Measurements from ENCODE around the gene PIGL. TPM values are rescaled to one million over a fixed set of nuclear protein-coding genes. Genes with fewer than 3 reads are reported as not detected.
"Not testable (repeated sequence)": the region's sequence is repeated elsewhere in the genome, so short reads cannot be mapped to it uniquely, and the experiment has no call there.

PIGL gene
- total RNA-seq, 4 donors from 2014 or later = 42.4 to 87.6 (median 66.1) TPM

GRCh38 chr17:16199093-16199492 is 17.9 kb upstream of the PIGL start:
- Histone ChIP-seq H3K27ac (peak overlapping the region in 1 of 4 donors; percentile 33), H3K36me3 (peaks cover 0 to 20% (median 0%) of the 10 kb centered on the region in 3 donors), H3K27me3 (no peaks in the 10 kb centered on the region), H3K4me3 (no peak overlapping the region), H3K4me1 (peaks cover 0 to 47% (median 15%) of the 10 kb centered on the region in 4 donors), H3K9me3 (no peaks in the 10 kb centered on the region)
- peak in 1 of 2 donors; percentile 11 for DNase-seq (ENCODE audit: low spot score in 2 of 2)
- TF ChIP-seq CTCF (IDR thresholded peaks at IDR 0.05) = no peak
- no peak for TF ChIP-seq POLR2A (IDR thresholded peaks at IDR 0.05)
- TF ChIP-seq EP300 (IDR thresholded peaks at IDR 0.05) = no peak
- WGBS, 2 donors = 39 to 42% methylated on average over 6 of the region's 6 CpGs

GRCh38 chr17:16201693-16202131 is 15.3 kb upstream of the PIGL start:
- not testable (repeated sequence) for H3K4me3 ChIP-seq, H3K27ac ChIP-seq
- WGBS, 2 donors = 91 to 92% methylated on average over 13 of the region's 13 CpGs

GRCh38 chr17:16202554-16203500 is 14.2 kb upstream of the PIGL start:
- H3K9me3 ChIP-seq = not testable (repeated sequence)
- 67 to 70% methylated on average over 5 of the region's 5 CpGs for WGBS, 2 donors

More at GRCh38 chr17:16201693-16202131, 15.3 kb upstream of the PIGL start:
- not testable (repeated sequence) for H3K27me3 ChIP-seq; DNase-seq (ENCODE audit: low spot score in 2 of 2); H3K9me3 ChIP-seq
- H3K4me1 ChIP-seq = peaks cover 0 to 60% (median 15%) of the 10 kb centered on the region in 4 donors
- peaks cover 0 to 16% (median 0%) of the 10 kb centered on the region in 3 donors for H3K36me3 ChIP-seq

GRCh38 chr17:16204763-16205162 is 12.2 kb upstream of the PIGL start:
- WGBS, 2 donors = 87 to 94% methylated on average over 6 of the region's 6 CpGs
- not testable (repeated sequence) for H3K36me3 ChIP-seq; H3K4me3 ChIP-seq; DNase-seq (ENCODE audit: low spot score in 2 of 2); H3K27me3 ChIP-seq; H3K27ac ChIP-seq; H3K9me3 ChIP-seq
- H3K4me1 ChIP-seq = peaks cover 0 to 44% (median 7%) of the 10 kb centered on the region in 4 donors

More at GRCh38 chr17:16202554-16203500, 14.2 kb upstream of the PIGL start:
- Histone ChIP-seq H3K27ac (peak overlapping the region in 3 of 4 donors; percentile 39 to 75 (median 44)), H3K4me1 (peaks cover 0 to 60% (median 15%) of the 10 kb centered on the region in 4 donors)
- H3K27me3 ChIP-seq; H3K36me3 ChIP-seq; DNase-seq (ENCODE audit: low spot score in 2 of 2); H3K4me3 ChIP-seq: not testable (repeated sequence)

GRCh38 chr17:16211590-16211989 is 5.4 kb upstream of the PIGL start:
- WGBS, 2 donors = 74 to 75% methylated on average over 3 of the region's 3 CpGs
- Histone ChIP-seq H3K9me3 (no peaks in the 10 kb centered on the region), H3K36me3 (no peaks in the 10 kb centered on the region), H3K27ac (no peak overlapping the region), H3K27me3 (no peaks in the 10 kb centered on the region), H3K4me3 (no peak overlapping the region), H3K4me1 (peaks cover 0 to 36% (median 19%) of the 10 kb centered on the region in 4 donors)
- no peak for TF ChIP-seq CTCF (IDR thresholded peaks at IDR 0.05)
- TF ChIP-seq POLR2A (IDR thresholded peaks at IDR 0.05) = no peak
- TF ChIP-seq EP300 (IDR thresholded peaks at IDR 0.05) = no peak
- no peak for DNase-seq (ENCODE audit: low spot score in 2 of 2)

GRCh38 chr17:16212793-16213192 is 4.2 kb upstream of the PIGL start:
- 89 to 92% methylated on average over 6 of the region's 6 CpGs for WGBS, 2 donors
- no peak overlapping the region for H3K27ac ChIP-seq
- no peaks in the 10 kb centered on the region for H3K9me3 ChIP-seq
- no peaks in the 10 kb centered on the region for H3K36me3 ChIP-seq
- H3K27me3 ChIP-seq = no peaks in the 10 kb centered on the region
- H3K4me3 ChIP-seq = no peak overlapping the region
- TF ChIP-seq EP300 (IDR thresholded peaks at IDR 0.05) (no peak), POLR2A (IDR thresholded peaks at IDR 0.05) (no peak), CTCF (IDR thresholded peaks at IDR 0.05) (no peak)
- H3K4me1 ChIP-seq = peaks cover 0 to 41% (median 21%) of the 10 kb centered on the region in 4 donors
- DNase-seq (ENCODE audit: low spot score in 2 of 2) = no peak

Data from tibial nerve (tissue), 4 donors.